Measurements from ENCODE around the gene ATG2B.

ATG2B gene

DNA sequence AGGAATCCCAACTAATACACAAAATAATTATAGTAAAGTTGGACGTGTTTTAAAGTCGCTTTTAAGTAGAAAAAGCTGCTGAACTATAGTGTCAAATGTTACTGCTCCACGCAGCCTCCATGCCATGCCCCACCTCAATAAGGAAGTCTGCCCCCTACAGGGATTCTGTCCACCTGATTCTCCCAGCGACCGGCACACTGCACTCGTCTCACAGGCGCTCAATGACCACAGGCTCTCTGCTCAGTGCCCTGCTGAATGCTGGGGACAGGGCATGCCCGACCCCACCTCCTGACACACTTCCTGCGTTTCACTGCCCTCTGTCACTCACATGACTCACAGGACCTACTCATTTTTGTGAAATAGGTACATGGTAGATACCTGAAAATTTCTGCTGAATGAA is 58.2 kb downstream of the ATG2B start:
- no peak for DNase-seq

DNA sequence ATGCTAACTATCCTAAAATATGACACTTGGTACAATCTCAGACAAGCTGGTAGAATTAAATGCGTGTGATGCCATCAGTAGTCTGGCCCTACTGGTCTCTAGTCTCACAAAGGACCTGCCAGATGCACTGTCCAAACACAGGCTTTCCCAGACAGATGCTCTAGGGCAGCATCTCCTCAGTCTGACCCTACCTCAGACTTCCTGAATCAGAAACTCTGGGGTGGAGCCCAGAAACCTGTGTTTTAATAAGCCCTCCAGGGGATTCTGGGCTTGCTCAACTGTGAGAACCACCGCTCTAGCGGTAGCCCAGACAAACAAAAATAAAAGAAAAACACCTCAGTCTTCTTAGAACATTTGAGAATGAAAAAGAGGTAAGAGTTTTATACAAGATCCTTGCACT is 59.2 kb downstream of the ATG2B start:
- DNase-seq = no peak

DNA sequence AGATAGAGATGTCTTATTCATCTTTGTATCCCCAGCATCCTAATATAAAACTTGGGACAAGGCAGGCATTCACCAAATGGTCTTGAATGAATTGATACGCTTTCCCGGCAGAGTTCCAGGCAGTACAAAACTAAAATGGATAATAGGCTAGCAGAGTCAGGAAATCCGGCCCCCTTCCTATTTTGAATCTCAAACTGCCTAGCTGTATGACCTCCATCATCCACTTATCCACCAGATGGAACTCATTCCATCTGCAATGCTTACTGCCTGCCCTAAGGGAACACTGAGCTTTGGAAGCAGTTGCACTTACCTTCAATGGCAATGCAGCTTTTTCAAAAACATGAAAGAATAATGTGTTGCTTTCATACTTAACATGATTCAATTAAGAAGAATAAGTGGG is 63.7 kb downstream of the ATG2B start:
- no peak for DNase-seq

DNA sequence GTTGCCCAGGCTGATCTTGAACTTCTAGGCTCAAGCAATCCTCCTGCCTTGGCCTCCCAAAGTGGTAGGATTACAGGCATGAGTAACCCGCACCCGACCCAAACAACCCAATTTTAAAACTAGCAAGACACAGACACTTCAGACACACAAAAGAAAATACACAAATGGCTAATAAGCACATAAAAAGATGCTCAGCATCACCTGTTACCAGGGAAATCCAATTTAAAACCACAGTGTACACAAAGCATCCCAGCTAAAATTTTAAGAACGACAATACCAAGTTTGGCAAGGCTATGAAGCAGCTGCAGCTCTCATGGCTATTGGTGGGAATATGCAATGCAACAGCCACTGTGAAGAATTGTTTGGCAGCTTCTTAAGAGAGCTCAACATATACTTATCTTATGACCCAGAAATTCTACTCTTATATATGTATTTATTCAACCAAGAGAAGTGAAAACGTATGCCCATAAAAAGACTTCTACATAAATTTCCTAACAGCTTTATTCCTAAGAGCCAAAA is 65.1 kb downstream of the ATG2B start:
- DNase-seq = no peak

DNA sequence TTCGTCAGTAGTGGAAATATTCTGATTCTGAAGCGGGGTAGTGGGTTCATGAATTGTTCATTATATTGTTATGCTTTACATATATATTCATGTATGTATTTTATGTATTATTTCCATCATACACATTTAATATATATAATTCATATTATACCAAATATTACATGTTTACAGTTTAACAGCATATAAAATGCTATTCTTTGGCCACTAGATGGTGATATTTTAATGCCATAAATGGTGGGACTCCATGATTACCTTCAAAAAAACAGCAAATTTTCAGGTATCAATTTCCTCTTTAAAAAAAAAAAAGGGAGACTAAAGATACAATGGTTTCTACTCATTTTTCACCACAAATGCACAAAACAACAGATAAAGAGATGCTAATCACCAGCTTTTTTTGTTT is 66.1 kb downstream of the ATG2B start:
- no peak for DNase-seq

DNA sequence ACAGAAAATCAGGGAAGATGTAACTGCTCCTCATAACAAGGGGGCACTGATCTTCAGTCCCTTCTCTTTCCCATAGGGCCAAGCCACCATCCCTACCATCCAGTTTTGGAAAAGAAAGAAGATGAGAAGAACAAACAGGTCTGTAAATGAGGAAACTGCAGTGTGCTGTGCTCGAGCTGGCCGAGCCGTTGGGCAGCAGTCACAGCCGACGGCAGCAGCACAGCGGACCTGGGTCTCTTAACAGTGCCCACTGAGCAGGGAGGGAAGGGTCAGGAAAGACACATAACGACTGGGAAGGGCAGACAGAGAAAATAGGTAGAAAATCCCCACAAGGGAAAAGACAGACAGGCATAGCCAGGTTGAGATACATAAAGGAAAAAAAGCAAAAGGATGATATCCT is 68.9 kb downstream of the ATG2B start:
- DNase-seq = no peak

DNA sequence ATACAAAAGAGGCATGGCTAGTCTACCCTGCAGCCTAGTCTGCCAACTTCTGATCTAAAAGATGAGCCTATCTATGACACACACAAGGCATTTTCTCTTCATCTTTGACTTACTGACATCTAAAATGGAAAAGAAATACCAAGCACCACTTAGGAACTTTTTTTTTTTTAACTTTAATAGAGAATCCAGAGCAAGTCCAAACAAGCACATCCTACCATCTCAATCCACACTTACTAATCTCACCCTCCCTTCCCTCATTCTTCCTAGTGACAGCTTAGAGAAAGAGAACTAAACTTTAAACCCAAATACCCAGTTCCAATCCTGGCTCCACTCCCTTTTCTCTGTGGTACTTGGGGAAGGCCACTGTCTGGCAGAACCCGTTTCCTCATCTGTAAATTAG is 75.3 kb downstream of the ATG2B start:
- no peak for DNase-seq

DNA sequence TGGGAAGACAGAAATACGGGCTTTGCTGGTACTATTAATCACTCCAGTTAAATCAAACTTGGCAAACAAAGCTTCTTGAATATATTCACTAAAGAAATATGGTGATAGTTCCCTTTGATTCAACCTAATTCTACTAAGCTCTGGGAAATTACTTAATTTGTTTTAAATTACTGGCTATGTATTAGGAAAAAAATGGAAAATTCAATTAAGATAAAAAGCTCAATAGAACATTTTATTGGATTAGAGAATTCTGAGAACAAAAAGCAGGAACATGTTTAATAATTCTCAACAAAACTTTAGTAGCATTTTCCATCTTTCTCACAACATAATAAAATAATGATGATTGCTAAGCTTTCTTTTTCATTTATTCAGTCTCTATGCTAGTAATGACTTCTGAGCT is 76.9 kb downstream of the ATG2B start:
- DNase-seq = no peak

DNA sequence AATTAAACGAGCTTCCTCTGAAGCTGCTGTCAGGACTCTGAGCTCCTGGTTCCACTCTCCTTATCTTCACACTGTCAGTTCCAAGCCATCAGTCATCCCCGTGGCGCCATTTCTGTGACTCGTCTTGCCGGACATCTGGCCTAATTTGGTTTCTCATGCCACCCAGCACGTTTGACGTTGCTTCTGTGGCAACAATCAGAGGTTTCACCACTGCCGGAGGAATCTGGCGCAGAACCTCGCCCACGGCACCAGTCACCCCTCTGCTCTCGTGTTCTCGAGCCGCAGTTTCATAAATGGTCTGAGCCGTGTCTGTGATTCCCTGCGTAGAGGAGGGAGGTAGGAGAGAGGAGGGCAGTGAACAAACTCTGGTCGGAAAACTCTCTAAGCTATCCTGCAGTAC is 77.5 kb downstream of the ATG2B start:
- no peak for DNase-seq

DNA sequence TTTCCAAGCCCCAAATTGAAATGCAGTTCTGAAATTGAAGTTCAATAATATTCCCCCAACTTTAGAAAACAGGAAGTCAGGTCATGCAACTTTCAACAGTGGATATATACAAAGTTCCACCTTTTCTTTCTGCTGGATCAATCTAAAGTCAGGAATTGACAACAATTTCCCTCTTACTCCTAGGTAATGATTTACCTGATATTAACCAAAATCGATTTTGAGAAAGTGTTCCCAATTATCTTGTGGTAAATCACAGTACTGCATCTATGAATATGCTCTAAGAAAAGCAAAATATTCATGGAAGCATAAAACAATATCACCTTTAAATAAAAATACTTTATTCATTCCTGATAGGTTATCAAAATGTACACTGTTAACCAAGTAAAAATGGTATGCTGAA is 78.7 kb downstream of the ATG2B start:
- no peak for DNase-seq

DNA sequence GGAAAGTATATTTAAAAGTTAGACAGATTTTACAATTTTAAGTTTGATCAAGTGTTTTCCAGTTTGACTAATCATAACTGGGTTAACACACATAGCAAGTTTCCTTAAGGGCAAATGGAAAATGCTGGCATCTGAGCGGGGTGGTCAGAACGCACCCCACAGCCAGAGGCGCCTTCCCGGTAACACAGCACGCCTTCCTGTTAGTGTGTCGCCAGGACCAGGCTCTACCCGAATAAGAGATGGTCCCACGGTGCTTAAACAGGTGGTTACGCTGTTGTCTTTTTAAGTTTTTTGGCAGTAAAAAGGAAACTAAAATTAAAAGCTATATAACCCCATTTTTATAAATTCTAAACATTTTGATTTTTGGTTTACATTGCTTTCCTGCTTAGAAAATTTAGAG is 79.1 kb downstream of the ATG2B start:
- DNase-seq = no peak

DNA sequence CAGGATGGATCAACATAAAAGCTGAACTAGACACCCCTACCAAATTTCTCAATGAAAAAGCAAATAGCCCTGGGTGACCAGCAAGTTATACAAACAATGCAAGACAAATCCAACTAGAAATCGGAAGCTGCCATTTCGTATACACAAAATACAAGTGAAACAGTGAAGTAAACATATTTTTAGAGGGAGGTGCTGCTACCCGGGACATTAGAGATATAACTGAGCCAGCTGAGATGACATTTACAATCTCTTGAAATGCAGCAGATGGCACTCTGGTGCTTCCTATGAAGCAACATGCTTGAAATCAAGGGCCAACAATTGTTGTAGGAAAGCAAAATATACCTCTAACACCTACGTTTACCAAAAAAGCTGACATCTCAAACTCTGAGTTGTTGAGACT is 81.7 kb downstream of the ATG2B start:
- DNase-seq = no peak

DNA sequence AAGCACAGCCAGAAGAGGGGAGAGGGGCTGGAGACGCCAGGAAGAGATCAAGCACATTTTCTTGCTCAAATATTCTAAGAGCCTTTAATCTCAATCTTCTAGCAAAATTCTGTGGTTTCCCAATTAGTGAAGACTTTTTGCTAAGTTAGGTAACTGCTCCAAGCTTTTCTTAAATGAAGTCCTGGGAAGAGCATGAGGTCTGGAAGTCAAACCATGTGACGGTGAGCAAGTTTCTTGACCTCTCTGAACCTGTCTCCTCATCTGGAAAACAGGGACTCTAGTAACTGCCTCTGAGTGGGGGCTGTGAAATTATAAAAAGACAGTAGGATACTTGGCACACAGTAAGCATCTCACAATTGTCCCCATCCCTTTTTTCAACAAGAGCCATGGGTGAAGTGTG is 83.0 kb downstream of the ATG2B start:
- DNase-seq = no peak

DNA sequence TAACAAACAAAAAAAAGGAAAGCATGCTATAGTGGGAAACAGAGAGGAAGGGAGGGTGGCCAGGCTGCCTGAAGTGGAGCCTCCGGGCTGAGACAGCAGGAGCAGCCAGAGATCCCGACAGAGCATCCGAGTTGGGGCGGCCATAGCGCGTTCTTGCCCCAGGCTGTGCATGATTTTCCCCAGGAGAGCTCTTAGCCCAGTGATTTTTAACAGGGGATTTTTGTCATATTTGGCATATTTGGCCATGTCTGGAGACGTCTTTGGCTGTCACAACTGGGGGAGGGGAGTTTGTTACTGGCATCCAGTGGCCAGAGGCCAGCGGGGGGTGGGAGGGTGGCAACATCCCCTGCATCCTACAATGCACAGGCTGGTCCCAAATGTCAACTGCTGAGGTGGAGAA is 83.6 kb downstream of the ATG2B start:
- DNase-seq = no peak

DNA sequence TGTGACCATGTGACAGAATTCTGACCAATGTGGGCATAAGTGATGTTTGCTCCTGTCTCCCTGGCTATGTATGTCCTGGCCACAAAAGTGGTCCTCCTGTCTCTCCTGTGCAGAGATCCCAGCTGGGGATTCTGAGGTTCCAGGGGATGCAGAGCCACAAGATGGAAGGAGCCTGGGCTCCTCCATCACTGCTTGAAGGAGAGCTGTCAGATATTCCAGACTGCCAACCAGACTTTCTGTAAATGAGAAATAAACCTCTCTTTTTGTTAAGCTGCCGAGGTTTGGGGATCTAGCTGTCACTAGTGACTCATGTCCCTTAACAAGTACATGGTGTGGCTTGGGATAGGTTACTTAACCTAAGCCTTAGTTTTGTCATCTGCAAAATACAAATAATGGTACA is 85.3 kb downstream of the ATG2B start:
- no peak for DNase-seq

DNA sequence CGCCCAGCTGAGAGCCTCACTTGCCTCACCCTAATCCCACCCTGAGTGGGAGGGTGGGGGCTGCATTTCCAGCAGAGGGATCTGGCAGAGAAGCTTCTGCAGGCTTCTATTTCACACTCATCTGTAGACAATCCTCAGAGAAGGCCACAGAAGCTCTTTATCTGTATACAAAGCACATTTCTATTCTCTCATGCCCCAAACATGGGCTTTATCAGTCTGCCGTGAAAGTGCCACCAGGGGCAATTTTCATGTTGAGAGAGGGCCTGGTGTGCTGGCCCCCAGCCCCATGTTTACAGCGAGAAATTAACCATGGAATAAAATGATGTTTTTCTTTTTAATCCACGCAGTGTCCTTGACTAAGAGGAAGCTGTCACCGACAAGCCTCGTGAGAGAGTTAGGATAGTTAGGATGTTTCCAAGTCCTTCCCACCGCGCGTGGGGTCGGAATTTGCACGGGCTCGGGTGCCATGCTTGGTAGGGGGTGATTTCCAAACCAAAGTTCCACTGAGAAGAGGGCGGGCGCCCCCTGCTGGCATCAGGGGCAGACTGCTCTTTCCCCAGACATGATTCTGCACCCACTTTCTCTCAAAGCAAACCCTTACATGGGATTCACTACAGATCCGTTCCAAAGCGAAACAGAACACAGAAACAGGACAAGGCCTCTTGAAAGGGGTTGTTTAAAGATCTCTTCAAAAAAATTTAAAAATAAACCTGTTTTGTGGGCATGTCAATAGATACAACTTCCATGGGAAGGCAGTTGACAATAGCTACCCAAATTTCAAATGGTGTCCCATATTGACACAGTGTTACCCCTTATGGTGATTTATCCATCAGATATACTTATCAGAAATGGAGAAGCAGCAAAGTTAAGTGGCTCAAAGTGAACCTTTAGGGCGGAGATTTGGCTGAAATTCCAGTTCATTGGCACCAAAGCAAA is 87.7 kb downstream of the ATG2B start:
- DNase-seq = peak; percentile 80

DNA sequence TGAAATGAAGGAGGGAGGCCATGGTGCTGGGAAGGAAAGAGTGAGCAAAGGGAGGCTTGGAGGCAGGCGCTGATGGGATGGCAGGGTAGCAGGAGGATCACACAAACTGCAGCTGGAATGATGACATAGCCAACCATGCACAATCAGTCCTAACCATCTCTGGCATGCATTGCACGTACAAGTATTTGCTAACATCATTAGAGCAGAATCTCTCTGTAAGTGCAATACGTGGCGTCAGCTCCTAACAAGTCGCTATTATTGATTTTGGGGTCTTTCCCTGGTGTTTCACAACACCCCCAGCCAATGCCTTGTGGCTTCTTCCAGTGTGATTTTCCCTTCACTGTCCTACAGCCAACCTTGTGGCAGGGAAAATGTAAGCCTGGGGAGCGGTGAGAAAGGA is 88.6 kb downstream of the ATG2B start:
- DNase-seq = no peak

DNA sequence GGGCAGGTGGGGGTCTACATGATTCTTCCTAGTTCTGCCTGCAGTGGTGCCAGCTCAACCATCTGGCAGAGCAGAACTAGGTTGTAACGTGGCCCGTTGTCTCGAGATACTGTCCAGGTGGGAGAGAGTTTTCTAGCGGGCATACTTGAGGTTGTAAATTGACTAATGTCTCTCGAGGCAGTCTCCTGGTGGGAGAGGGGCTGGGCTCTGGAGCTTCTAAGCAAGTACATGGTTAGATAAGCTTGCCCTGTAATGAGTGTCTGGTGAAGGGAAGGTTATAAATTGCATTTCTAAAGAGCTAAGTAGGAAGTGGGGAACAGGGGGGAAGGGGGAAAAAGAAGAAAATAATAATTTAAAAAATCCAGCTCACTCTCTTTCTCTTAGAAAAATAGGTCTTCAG is 89.0 kb downstream of the ATG2B start:
- no peak for DNase-seq

DNA sequence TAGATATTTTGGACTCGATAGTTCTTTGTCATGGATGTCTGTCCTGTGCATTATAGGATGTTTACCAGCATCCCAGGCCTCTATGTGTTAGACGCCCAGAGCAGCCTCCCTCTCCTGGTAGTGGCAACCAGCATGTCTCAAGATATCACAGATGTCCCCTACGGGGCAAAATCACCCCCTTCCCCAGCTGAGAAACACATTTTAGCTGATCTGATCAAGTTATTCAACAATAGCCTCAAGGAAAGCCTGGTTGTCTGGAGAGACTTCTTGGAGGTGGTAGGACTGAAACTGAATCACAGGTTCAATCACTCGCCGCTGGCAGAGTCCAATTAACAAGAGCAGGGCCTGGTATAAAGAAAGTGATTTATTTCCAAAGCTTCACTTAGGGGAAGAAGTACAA is 89.5 kb downstream of the ATG2B start:
- no peak for DNase-seq

DNA sequence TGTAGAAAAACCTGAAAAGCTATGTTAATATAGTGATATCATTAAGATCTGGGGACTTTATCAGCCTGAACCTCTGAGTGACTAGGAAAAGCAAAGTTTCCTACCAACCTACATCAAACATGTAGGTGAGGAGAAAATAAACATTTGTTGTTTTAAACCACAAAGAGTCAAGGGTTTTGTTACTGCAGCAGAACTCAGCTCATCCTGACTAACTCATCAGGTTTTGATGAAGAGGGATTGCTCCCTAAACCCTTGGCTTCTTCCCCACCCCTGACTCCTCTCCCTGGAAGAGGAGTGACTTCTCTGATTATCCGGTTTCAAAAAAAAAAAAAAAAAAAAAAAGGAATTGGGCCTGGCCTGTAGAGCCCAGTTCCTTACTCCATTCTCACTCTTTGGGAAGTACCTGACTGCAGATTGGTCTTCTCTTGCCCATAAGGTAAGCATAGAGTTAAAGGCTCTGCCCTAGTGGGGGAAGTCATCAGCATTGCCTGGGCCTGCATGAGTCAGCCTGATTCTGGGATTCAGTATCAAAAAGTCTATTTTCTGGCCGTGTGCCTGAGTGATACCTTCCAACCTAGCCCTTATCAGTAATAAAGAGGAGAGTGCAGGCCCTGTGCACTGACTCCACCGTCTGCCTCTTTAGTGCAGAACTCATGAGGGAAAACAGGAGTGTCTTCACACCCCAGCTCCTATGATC is 90.2 kb downstream of the ATG2B start:
- no peak for DNase-seq

DNA sequence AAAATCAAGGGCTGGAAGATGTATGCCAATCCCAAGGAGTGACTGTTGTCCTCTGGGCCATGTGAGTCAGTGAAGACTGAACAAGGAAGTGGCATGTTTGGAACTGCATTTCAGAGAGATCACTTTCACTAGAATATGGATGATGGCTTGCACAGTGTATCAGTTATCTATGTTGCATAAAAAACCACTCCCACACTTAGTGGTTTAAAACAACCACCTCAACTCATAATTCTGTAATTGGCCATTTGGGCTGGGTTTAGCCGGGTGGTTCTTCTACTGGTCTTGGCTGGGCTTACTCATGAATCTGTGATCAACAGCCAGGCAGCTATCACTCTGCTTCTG is 91.7 kb downstream of the ATG2B start:
- no peak for DNase-seq

DNA sequence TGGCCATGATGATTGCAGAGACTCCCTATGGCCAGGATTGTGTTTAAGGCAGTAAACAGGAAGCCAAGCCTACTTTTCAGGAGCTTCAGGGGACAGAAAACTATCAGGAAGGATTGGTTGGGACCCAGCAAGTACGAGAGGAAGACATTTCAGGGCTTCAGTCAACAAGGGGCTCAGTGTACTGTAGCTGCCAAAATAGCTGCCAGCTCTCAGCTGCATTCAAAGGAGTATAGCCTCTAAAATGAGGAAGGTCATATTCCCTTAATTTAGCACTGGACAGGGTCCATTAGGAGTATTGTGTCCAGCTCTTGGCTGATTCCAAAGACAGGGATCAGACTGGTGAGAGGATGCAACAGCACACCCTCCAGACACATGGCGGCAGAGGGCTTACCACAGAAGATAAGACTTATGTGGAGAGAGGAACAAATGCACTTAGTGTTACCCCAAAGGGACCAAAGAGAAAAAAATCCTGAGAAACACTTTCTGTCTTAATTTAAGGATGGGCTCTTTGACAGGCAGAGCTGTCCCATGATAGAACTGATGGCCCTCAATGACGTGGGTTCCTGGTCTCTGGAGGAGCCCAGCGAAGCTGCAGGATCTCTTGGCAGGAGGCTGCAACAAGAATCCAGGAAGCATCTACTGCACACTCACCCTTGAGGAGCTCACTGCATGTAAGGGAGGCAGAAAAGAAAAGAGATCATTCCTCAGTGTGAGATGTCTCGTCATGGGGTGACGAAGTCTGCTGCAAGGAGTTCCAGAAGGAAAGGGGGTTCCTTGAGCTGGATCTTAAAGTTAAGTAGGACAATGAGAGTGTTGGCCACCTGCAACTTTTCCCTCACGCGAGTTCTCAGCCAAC is 92.3 kb downstream of the ATG2B start:
- no peak for DNase-seq

DNA sequence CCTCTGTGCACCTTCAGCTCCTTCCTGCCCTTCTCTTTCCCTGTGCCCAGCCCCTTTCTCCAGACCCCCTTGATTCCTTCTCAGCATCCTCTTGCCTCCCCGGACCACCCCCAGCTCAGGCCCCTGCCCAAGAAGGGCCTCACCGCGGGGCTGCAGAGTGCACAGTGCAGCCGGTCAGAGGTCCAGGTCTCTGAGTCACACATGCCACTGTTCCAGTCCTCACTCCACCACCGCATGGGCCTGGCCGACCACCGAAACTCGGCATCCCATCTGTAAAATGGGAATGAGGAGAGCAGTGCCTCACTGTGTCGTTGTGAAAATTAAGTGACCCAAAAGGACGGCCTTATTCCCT is 93.8 kb downstream of the ATG2B start:
- no peak for DNase-seq

Measured in right hindlimb (tissue), 1 donor.